IPS-NIHi7 (cell line): ENCODE results near the gene PRKG1.

Source experiments
- DNase-seq: peaks from one replicate; pipeline ENCODE4 v3.0.0; 2012; ENCODE audit warnings: mixed read lengths; ENCODE audit errors: extremely low spot score

PRKG1 gene

GRCh38 chr10:52313256-52313932 lies 1239.1 kb downstream of the PRKG1 start:
- DNase-seq, result peak; percentile 19

GRCh38 chr10:52313933-52314821 lies 1239.9 kb downstream of the PRKG1 start, which contains the start of gene DKK1:
DKK1 (plus strand) TSS chr10:52314281; CDS start chr10:52314435, 154 bp downstream.
- DNase-seq, result peak; percentile 78

- DNase-seq, result no peak
Observed at GRCh38 chr10:52314822-52315552, 1240.7 kb downstream of the PRKG1 start.

- DNase-seq, result no peak
Observed at GRCh38 chr10:52316001-52316400, 1241.7 kb downstream of the PRKG1 start.

- DNase-seq, result no peak
Observed at GRCh38 chr10:52316500-52316899, 1242.2 kb downstream of the PRKG1 start.

GRCh38 chr10:52318136-52318701 lies 1243.9 kb downstream of the PRKG1 start:
- DNase-seq, result no peak

GRCh38 chr10:52318822-52319464 lies 1244.7 kb downstream of the PRKG1 start:
- no peak for DNase-seq

- no peak for DNase-seq
Observed at GRCh38 chr10:52319926-52320325, 1245.6 kb downstream of the PRKG1 start.

GRCh38 chr10:52322323-52322722 lies 1248.0 kb downstream of the PRKG1 start:
- no peak for DNase-seq

GRCh38 chr10:52322936-52323335 lies 1248.6 kb downstream of the PRKG1 start:
- DNase-seq, result no peak

- DNase-seq, result no peak
Observed at GRCh38 chr10:52326382-52326781, 1252.1 kb downstream of the PRKG1 start.

- DNase-seq, result no peak
Observed at GRCh38 chr10:52331638-52332364, 1257.5 kb downstream of the PRKG1 start.

- no peak for DNase-seq
Observed at GRCh38 chr10:52332815-52333214, 1258.5 kb downstream of the PRKG1 start.

GRCh38 chr10:52334595-52334994 lies 1260.3 kb downstream of the PRKG1 start:
- no peak for DNase-seq

GRCh38 chr10:52335665-52336064 lies 1261.4 kb downstream of the PRKG1 start:
- DNase-seq, result no peak

- no peak for DNase-seq
Observed at GRCh38 chr10:52337225-52337624, 1262.9 kb downstream of the PRKG1 start.

- DNase-seq, result no peak
Observed at GRCh38 chr10:52343439-52343838, 1269.2 kb downstream of the PRKG1 start.

GRCh38 chr10:52346394-52347326 lies 1272.4 kb downstream of the PRKG1 start:
- no peak for DNase-seq

GRCh38 chr10:52347327-52347667 lies 1273.0 kb downstream of the PRKG1 start:
- DNase-seq, result no peak
